CD14-positive monocyte (primary cell): ENCODE data around the gene PLXDC2. TPM values are rescaled to one million over a fixed set of nuclear protein-coding genes. Genes with fewer than 3 reads are reported as not detected.

Source experiments
- DNase-seq, 3 donors: peaks; one replicate each; pipeline ENCODE4 v3.0.0-alpha.2; 2011 to 2022
- H2AFZ ChIP-seq: 2 replicates; pipeline ENCODE4 v1.6.0; 2012; ENCODE audit warnings: mild to moderate bottlenecking, low read depth, low read length, inconsistent platforms; ENCODE audit not compliant: insufficient read depth, poor library complexity, severe bottlenecking
- H3K27ac ChIP-seq, 2 donors: 1 replicate in 1 of 2; 2 replicates in 1 of 2; pipeline ENCODE4 v1.5.1; 2012 to 2013; ENCODE audit warnings: low read length in 2 of 2, control low read depth in 1 of 2, inconsistent platforms in 1 of 2, low read depth in 1 of 2, mild to moderate bottlenecking in 1 of 2
- H3K27me3 ChIP-seq, 2 donors: one replicate each; pipeline versions ENCODE4 v1.6.0 to v1.6.1; 2011 to 2013; ENCODE audit warnings: low read length in 2 of 2; ENCODE audit not compliant: control insufficient read depth in 2 of 2, insufficient read depth in 2 of 2
- H3K36me3 ChIP-seq, 2 donors: replicated peaks in 1 of 2; 1 replicate in 1 of 2; 2 replicates in 1 of 2; pipeline versions ENCODE4 v1.5.1 to v1.6.1; 2012 to 2013; ENCODE audit warnings: low read length in 2 of 2, control low read depth in 1 of 2, inconsistent platforms in 1 of 2, mild to moderate bottlenecking in 1 of 2; ENCODE audit not compliant: insufficient read depth in 2 of 2, control insufficient read depth in 1 of 2
- H3K4me1 ChIP-seq, 2 donors: 1 replicate in 1 of 2; 2 replicates in 1 of 2; pipeline versions ENCODE4 v1.5.1 to v1.6.1; 2012 to 2013; ENCODE audit warnings: low read length in 2 of 2, control low read depth in 1 of 2, inconsistent platforms in 1 of 2, mild to moderate bottlenecking in 1 of 2, moderate library complexity in 1 of 2; ENCODE audit not compliant: insufficient read depth in 2 of 2, control insufficient read depth in 1 of 2
- H3K4me2 ChIP-seq: replicated peaks from 2 replicates; pipeline ENCODE3; 2012; ENCODE audit warnings: low read length, moderate library complexity, mild to moderate bottlenecking; ENCODE audit not compliant: poor library complexity, severe bottlenecking; ENCODE audit errors: extremely low read depth
- H3K4me3 ChIP-seq, 3 experiments: fragments of 200-600 bp in 1 of 3; sonication (generic) in 1 of 3; replicated peaks in 1 of 3; 1 replicate in 2 of 3; 2 replicates in 1 of 3; pipeline ENCODE4 v1.5.1; 2011 to 2013; ENCODE audit warnings: low read length in 3 of 3, mild to moderate bottlenecking in 3 of 3, control low read depth in 2 of 3, low read depth in 2 of 3, inconsistent platforms in 1 of 3, moderate library complexity in 1 of 3
- H3K79me2 ChIP-seq: 2 replicates; pipeline ENCODE4 v1.6.0; 2012; ENCODE audit warnings: mild to moderate bottlenecking, control low read depth, inconsistent platforms, low read length, moderate library complexity; ENCODE audit not compliant: insufficient read depth
- H3K9ac ChIP-seq: 2 replicates; pipeline ENCODE4 v1.6.0; 2017; ENCODE audit warnings: low read length, mild to moderate bottlenecking; ENCODE audit not compliant: insufficient read depth, poor library complexity, severe bottlenecking
- H3K9me3 ChIP-seq, 2 donors: replicated peaks in 1 of 2; 1 replicate in 1 of 2; 2 replicates in 1 of 2; pipeline versions ENCODE4 v1.5.1 to v1.6.1; 2012 to 2013; ENCODE audit warnings: low read length in 2 of 2, control low read depth in 1 of 2; ENCODE audit not compliant: control insufficient read depth in 1 of 2, insufficient read depth in 1 of 2
- H4K20me1 ChIP-seq: 2 replicates; pipeline ENCODE4 v1.6.0; 2012; ENCODE audit warnings: mild to moderate bottlenecking, low read length, control low read depth, moderate library complexity; ENCODE audit not compliant: insufficient read depth
- H3K27ac Mint-ChIP-seq, 7 donors: one replicate each; pipeline ENCODE4 v1.8.0; 2020; ENCODE audit warnings: mild to moderate bottlenecking in 7 of 7, mixed read lengths in 7 of 7, moderate library complexity in 6 of 7, inconsistent platforms in 2 of 7
- H3K27me3 Mint-ChIP-seq, 3 donors: one replicate each; pipeline ENCODE4 v1.8.0; 2021 to 2022; ENCODE audit warnings: low read depth in 3 of 3, mild to moderate bottlenecking in 3 of 3, mixed read lengths in 3 of 3, moderate library complexity in 3 of 3, inconsistent platforms in 1 of 3
- H3K36me3 Mint-ChIP-seq, 2 donors: one replicate each; pipeline ENCODE4 v1.8.0; 2020; ENCODE audit warnings: mixed read lengths in 2 of 2, inconsistent platforms in 1 of 2, mild to moderate bottlenecking in 1 of 2
- H3K4me1 Mint-ChIP-seq: one replicate; pipeline ENCODE4 v1.8.0; 2020; ENCODE audit warnings: mild to moderate bottlenecking, mixed read lengths
- H3K4me3 Mint-ChIP-seq, 2 donors: one replicate each; pipeline ENCODE4 v1.8.0; 2020; ENCODE audit warnings: mild to moderate bottlenecking in 2 of 2, mixed read lengths in 2 of 2, moderate library complexity in 1 of 2
- H3K9me3 Mint-ChIP-seq, 7 donors: one replicate each; pipeline ENCODE4 v1.8.0; 2020 to 2022; ENCODE audit warnings: mixed read lengths in 7 of 7, mild to moderate bottlenecking in 6 of 7, moderate library complexity in 6 of 7, inconsistent platforms in 2 of 7
- CTCF ChIP-seq: fragments of 200-600 bp; IDR thresholded peaks from one replicate; pipeline ENCODE4 v1.8.0; 2022; ENCODE audit warnings: antibody characterized with exemption, mild to moderate bottlenecking
- WGBS: methylation state at CpG from one replicate; pipeline ENCODE4 v1.1.5; 2013; ENCODE audit warnings: missing lambda C conversion rate; ENCODE audit not compliant: insufficient coverage; 5-methylcytosine and 5-hydroxymethylcytosine counted together
- intact Hi-C, 2 donors: fragments of 100-400 bp; cut with micrococcal nuclease; formaldehyde crosslinking; loops; one replicate each; pipeline versions ENCODE4 v1.15.0 to v1.15.1; 2023
- polyA plus RNA-seq, 3 donors: library from polyadenylated mRNA; depleted of rRNA in 1 of 3; unstranded in 2 of 3; stranded (reverse) in 1 of 3; fragments of 300-500 nt in 2 of 3; fragments of >200 nt in 1 of 3; fragmentation: Illumina TruSeq in 2 of 3; gene quantifications; 1 replicate in 2 of 3; 2 replicates in 1 of 3; pipeline ENCODE4 v1.2.3, GENCODE V29; 2012 to 2021

PLXDC2 gene
- polyA plus RNA-seq, 3 donors = 37.5 to 128 (median 93.6) TPM

- Mint-ChIP-seq H3K27ac (no peak overlapping the region), H3K36me3 (peaks cover 7 to 22% of the 10 kb centered on the region in 2 donors), H3K27me3 (no peaks in the 10 kb centered on the region), H3K9me3 (peaks cover 0 to 16% (median 11%) of the 10 kb centered on the region in 7 donors), H3K4me3 (no peak overlapping the region), H3K4me1 (peaks cover 12% of the 10 kb centered on the region)
- H3K9ac ChIP-seq = no peak overlapping the region
- no peak overlapping the region for H3K27ac ChIP-seq
- H3K4me2 ChIP-seq = no peak overlapping the region
- no peaks in the 10 kb centered on the region for H3K27me3 ChIP-seq
- no peaks in the 10 kb centered on the region for H3K9me3 ChIP-seq
- H4K20me1 ChIP-seq = no peaks in the 10 kb centered on the region
- 82% methylated on average over 2 of the region's 6 CpGs for WGBS
- H3K4me3 ChIP-seq = no peak overlapping the region
- H3K4me1 ChIP-seq = peaks cover 0 to 5% of the 10 kb centered on the region in 2 donors
- H3K79me2 ChIP-seq = no peaks in the 10 kb centered on the region
- H3K36me3 ChIP-seq = no peaks in the 10 kb centered on the region
- intact Hi-C loops = no loop called here
- H2AFZ ChIP-seq = no peak overlapping the region
- TF ChIP-seq CTCF = no peak
- DNase-seq = no peak
Observed at GRCh38 chr10:20288060-20288459, 471.8 kb downstream of the PLXDC2 start.

- Histone ChIP-seq H3K4me2 (no peak overlapping the region), H3K36me3 (no peaks in the 10 kb centered on the region), H3K4me3 (no peak overlapping the region), H3K9me3 (no peaks in the 10 kb centered on the region), H3K9ac (no peak overlapping the region), H3K27ac (no peak overlapping the region), H2AFZ (no peak overlapping the region), H4K20me1 (no peaks in the 10 kb centered on the region), H3K27me3 (no peaks in the 10 kb centered on the region), H3K79me2 (no peaks in the 10 kb centered on the region), H3K4me1 (peaks cover 0 to 5% of the 10 kb centered on the region in 2 donors)
- no peak overlapping the region for H3K27ac Mint-ChIP-seq
- peaks cover 2 to 14% of the 10 kb centered on the region in 2 donors for H3K36me3 Mint-ChIP-seq
- no peak overlapping the region for H3K4me3 Mint-ChIP-seq
- WGBS = 100% methylated on average over 2 of the region's 6 CpGs
- peaks cover 1 to 22% (median 12%) of the 10 kb centered on the region in 7 donors for H3K9me3 Mint-ChIP-seq
- no peak for DNase-seq
- no peak for TF ChIP-seq CTCF
- peaks cover 12% of the 10 kb centered on the region for H3K4me1 Mint-ChIP-seq
- intact Hi-C loops = no loop called here
- H3K27me3 Mint-ChIP-seq = no peaks in the 10 kb centered on the region
Observed at GRCh38 chr10:20289070-20289828, 473.0 kb downstream of the PLXDC2 start.
